GM21529 (cell line): Measurements from ENCODE around the gene OR6C6.
"Not testable (repeated sequence)": the region's sequence is repeated elsewhere in the genome, so short reads cannot be mapped to it uniquely, and the experiment has no call there.

Experiments used
- ATAC-seq: cut with Tn5 transposase; IDR thresholded peaks from one replicate; pipeline ENCODE4 v1.9.1; 2021; ENCODE audit not compliant: unreplicated experiment

The OR6C6 gene

DNA sequence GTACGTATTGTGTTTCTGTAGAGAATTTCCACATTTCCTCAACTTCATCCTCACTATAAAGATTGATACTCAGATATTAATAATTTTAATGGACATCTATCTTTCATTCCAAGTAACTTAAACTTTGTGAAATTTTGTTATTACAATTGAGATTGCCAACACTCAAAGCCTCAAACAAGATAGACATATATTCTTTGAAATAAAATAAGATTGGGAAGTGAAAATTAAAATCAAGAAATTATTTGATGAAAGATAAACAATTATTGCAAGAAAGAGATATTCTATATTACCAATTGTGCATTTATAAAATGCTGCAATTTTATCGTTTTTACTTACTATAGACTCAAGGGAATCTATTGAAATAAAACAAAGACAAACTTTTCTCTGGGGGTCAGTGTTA, at the start of gene OR6C6:
Gene OR6C6, minus strand, starts transcription at position 101 of the 400 bp plus-strand sequence. CDS start 1,337 bp downstream, outside the sequence.
- no peak for ATAC-seq

DNA sequence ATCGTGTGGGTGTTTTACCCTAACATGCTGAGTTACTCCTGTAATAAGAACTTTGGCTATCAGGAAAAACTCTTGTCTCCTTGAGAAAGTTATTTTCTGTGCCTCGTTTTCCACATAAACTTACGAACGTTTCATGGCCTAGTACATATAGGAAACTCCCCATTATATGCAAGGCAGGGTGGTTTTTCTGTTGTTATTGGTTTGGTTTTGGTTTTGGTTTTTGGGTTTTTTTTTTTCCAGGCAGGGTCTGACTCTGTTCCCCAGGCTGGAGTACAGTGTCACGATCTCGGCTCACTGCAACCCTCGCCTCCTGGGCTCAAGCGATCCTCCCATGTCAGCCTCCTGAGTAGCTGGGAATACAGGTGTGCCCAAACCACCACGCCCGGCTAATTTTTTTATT, 39.6 kb upstream of the OR6C6 start:
- no peak for ATAC-seq

DNA sequence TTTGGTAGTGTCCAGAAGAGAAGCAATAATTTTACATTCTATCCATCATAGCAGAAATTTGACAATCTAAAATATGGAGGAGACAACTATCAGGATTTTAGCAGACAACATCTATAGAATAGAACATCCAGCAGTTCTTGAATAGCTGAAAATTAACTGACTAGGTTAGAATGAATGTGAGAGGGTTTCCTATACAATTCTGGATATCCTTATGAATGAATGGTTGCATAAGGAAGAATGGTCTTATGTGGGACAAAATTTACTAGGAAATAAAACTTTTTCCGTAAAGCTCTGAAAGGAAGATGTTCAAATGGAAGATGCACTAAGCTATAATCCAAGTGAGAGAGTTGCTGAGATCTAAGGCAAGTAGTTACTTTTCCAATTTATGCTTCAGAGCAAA, 34.1 kb upstream of the OR6C6 start, which contains the start of gene OR6C3:
Gene OR6C3, plus strand, starts transcription at position 301 of the 400 bp plus-strand sequence. CDS start 955 bp downstream, outside the sequence.
- no peak for ATAC-seq

DNA sequence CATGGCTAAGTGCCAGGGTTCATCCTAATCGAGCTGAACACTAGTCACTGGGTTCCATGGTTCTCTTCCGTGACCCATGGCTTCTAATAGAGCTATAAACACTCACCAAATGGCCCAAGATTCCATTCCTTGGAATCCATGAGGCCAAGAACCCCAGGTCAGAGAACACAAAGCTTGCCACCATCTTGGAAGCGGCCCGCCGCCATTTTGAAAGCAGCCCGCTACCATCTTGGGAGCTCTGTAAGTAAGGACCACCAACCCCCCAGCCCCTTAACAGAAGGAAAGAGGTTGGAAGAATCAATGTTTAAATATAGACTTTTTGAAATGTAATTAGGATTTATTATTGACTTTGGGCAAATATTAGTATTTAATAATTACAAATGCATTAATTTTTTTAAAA, 29.4 kb upstream of the OR6C6 start:
- ATAC-seq, result not testable (repeated sequence)

DNA sequence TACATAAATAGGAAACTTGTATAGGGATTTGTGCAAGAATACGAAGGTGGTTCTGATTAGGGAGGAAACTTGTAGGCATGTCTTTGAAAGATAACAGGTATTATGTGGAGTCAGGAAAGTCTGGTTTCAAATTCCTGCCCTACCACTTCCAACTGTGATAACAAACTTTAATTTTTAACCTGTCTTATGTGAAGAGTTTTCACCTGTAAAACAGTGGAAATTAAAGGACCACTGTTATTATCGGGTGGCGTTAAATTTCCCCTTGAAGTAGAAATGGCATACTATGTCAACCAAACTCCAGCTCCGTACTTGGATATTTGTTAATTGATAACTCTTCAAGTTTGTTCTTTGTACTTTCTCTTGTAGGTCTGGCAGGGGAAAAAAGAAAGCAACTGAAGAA, 23.8 kb upstream of the OR6C6 start:
- no peak for ATAC-seq

DNA sequence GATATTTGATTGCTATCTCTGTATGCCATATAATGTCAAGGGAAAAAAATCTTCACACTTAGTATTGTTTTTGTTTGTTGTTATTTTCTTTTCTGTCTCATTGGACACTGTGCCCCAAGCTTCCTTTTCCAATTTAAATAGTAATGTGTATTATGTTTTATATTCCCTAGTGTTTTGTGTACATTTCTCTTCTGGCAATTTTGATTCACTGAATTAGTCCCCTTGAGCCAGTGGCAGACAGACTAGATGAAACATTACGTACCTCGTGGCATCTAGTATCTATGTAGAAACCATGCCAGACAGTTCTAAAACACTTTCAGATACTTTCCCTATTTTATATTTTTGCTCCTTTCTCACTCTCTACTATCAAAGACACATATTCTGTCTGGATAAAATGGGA, 17.7 kb upstream of the OR6C6 start, which contains the start of gene OR6C1:
Gene OR6C1, plus strand, starts transcription at position 301 of the 400 bp plus-strand sequence. CDS start 6,257 bp downstream, outside the sequence.
- ATAC-seq, result no peak

DNA sequence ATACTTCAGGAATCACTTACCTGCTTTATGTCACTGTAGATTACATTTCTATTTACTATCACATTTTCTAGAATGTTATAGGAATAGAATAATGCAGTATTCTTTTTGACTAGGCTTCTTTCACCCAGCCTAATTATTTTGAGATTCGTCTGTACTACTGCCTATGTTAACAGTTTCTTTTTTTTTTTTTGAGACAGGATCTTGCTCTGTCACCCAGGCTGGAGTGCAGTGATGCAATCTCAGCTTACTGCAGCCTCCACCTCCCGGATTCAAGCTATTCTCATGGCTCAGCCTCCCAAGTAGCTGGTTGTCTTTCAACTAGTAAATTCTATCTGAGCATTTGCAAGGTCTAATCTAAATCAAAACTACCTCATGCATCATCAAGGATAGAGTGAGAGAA, 6.4 kb downstream of the OR6C6 start:
- ATAC-seq, result no peak

DNA sequence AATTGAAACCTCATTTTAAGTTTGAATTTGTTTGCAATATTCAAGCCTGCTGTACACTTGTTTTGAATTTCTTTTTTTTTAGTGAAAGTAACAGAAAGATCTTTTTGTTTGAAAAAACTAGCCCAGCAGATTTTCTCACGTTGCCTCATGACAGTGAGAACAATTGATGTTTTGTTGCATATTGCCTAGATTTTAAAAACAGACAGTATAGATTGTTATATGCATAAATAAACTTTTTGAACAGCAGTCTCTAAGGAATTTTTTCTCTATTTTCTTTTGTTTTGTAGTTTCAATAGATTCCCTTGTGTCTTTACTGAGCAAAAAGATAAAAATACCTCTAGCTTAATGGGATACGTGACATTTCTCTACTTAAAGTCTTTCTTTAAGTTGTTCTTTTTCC, 15.4 kb downstream of the OR6C6 start:
- no peak for ATAC-seq

DNA sequence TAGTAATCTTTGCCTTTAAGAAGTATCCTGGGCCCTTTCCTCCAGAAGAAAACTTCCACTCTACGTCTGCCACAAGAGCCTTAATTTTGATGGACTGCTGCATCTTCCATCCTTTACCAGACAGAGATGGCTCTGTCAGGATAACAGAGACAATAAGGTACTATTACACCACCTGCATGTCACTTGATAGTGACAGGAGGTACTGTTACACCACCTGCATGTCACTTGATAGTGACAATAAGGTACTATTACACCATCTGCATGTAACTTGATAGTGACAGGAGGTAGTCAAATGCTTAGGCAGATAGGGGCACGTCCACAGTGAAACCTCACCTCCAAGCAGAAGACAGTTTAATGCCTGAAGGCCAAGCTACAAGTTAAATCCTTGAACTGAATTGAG, 38.1 kb downstream of the OR6C6 start:
- no peak for ATAC-seq

DNA sequence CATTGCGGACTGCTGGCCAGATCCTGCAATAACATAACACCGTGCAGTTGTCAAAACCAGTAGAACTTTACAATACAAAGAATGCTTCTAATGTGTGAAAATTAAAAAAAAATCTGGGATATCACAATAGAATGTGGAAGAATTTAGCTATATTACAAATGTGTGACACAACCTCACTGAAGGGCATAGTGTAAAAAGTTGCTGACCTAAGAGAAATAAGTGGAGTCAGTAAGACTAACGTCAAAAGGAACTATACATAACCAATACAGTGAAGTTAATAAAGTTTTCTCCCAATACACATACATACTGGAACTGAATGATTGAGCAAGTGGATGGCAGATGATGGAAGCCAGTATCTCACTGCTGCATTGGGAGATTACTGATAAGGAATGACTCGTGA, 39.5 kb downstream of the OR6C6 start:
- ATAC-seq, result no peak

DNA sequence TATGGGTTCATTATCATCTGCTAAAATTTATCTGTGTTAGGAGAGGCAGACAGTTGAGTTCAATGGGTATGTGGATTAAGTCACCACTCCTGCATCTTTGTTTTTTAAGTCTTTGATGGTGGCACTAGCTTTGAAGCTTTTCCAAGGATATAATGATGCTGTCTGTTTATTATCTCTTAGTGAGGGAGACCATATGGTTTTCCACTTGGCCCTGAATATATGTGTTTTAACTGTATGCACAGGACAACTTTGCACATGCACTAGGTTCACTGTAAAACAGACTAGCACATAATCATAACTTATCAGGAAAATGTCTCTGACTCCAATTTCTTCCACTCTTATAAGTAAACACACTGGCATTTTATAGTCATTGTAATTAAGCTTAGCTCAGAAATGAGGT, 43.1 kb downstream of the OR6C6 start:
- no peak for ATAC-seq

DNA sequence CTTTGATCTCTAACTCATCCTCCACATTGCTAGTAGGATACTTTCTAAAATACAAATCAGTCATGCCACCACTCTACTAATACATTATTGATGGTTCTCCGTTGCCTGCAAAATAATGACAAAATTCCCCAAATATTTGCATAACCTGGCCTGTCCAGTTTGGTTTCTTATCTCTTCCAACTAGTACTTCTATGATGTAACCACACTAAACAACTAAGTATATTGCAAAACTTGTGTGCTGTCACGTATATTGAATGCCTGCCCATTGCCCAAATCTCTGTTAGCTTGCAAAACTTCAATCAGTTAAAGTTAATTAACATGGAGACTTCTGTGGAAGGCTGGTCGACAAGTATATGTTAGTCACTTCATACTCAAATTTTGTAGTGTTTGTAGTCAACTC, 45.4 kb downstream of the OR6C6 start:
- no peak for ATAC-seq

DNA sequence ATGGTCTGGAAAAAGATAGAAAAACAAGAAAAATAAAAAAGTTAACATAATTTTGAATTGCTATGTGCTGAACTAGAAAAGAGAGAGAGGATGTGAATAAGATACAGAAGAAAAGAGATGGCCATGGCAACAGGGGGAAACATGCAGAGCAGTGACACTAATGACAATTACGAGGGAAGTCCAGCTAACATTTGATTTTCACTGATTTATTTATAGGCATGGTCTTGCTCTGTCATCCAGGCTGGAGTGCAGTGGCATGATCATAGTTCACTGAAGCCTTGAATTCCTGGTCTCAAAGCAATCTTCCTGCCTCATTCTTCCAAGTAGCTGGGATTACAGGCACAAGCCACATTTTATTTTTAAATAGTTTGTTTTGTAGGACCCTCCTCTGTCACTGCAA, 50.2 kb downstream of the OR6C6 start:
- no peak for ATAC-seq

DNA sequence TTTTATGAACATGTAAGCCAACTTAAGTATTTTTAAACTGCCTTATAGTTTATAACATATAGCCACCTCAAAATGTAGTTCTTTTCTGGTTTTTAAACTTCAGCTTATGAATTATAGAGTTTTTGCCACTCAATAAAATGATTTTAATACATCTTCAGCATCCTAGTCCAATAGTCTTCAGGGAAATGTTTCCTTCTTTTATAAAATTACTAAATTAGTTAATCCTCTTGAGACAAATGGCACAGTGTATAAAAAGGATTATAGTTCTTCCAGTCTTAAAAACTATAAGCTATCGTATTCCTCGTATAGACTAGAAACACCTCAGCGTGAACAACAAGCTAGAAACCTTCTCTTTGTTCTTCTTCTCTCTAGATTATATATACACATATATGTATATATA, 52.1 kb downstream of the OR6C6 start, which contains the start of gene OR6C74:
Gene OR6C74, plus strand, starts transcription at position 301 of the 400 bp plus-strand sequence. CDS start 2,679 bp downstream, outside the sequence.
- no peak for ATAC-seq
